Stomach smooth muscle (tissue), 2 donors: ENCODE data around the gene CNNM3.
A peak's percentile ranks its signal among the peaks of the same experiment; 100 is the strongest.

ENCODE experiments used
- H3K27ac ChIP-seq: one replicate; pipeline ENCODE4 v1.7.0; 2013; ENCODE audit warnings: mild to moderate bottlenecking, low read length, inconsistent platforms
- H3K27me3 ChIP-seq, 2 donors: one replicate each; pipeline ENCODE4 v1.7.0; 2013; ENCODE audit warnings: low read length in 2 of 2; ENCODE audit not compliant: insufficient read depth in 2 of 2, control insufficient read depth in 1 of 2
- H3K36me3 ChIP-seq, 2 donors: one replicate each; pipeline ENCODE4 v1.7.0; 2013; ENCODE audit warnings: low read length in 2 of 2; ENCODE audit not compliant: control insufficient read depth in 2 of 2, insufficient read depth in 2 of 2
- H3K4me1 ChIP-seq: one replicate; pipeline ENCODE4 v1.7.0; 2013; ENCODE audit warnings: low read length; ENCODE audit not compliant: control insufficient read depth, insufficient read depth
- H3K4me3 ChIP-seq, 2 donors: one replicate each; pipeline ENCODE4 v1.7.0; 2013; ENCODE audit warnings: low read length in 2 of 2
- H3K9ac ChIP-seq, 2 donors: one replicate each; pipeline ENCODE4 v1.7.0; 2013; ENCODE audit warnings: low read length in 2 of 2, mild to moderate bottlenecking in 1 of 2
- H3K9me3 ChIP-seq, 2 donors: one replicate each; pipeline ENCODE4 v1.7.0; 2013; ENCODE audit warnings: low read length in 2 of 2; ENCODE audit not compliant: control insufficient read depth in 2 of 2
- donor health status: healthy.
- donor health status: Pancreatic carcinoma.

Gene CNNM3

GRCh38 chr2:96819876-96820511 is 3.9 kb downstream of the CNNM3 start:
- Histone ChIP-seq H3K9me3 (no peaks in the 10 kb centered on the region), H3K4me3 (peak overlapping the region in 1 of 2 donors; percentile 8), H3K27me3 (no peaks in the 10 kb centered on the region), H3K27ac (no peak overlapping the region), H3K4me1 (peaks cover 58% of the 10 kb centered on the region), H3K9ac (no peak overlapping the region), H3K36me3 (peaks cover 0 to 2% of the 10 kb centered on the region in 2 donors)

- peaks cover 3 to 9% of the 10 kb centered on the region in 2 donors for H3K36me3 ChIP-seq
- no peak overlapping the region for H3K9ac ChIP-seq
- no peaks in the 10 kb centered on the region for H3K27me3 ChIP-seq
- H3K27ac ChIP-seq: no peak overlapping the region
- H3K9me3 ChIP-seq: no peaks in the 10 kb centered on the region
- H3K4me1 ChIP-seq: peaks cover 58% of the 10 kb centered on the region
- no peak overlapping the region for H3K4me3 ChIP-seq
Observed at GRCh38 chr2:96821113-96821675, 5.1 kb downstream of the CNNM3 start.

- H3K27me3 ChIP-seq: no peaks in the 10 kb centered on the region
- H3K9me3 ChIP-seq: no peaks in the 10 kb centered on the region
- no peak overlapping the region for H3K4me3 ChIP-seq
- H3K36me3 ChIP-seq: peaks cover 14 to 22% of the 10 kb centered on the region in 2 donors
- H3K9ac ChIP-seq: no peak overlapping the region
- peaks cover 48% of the 10 kb centered on the region for H3K4me1 ChIP-seq
- H3K27ac ChIP-seq: no peak overlapping the region
Observed at GRCh38 chr2:96822786-96823185, 6.7 kb downstream of the CNNM3 start.

- no peaks in the 10 kb centered on the region for H3K9me3 ChIP-seq
- H3K27ac ChIP-seq: no peak overlapping the region
- no peaks in the 10 kb centered on the region for H3K27me3 ChIP-seq
- H3K9ac ChIP-seq: no peak overlapping the region
- no peak overlapping the region for H3K4me3 ChIP-seq
- peaks cover 18 to 26% of the 10 kb centered on the region in 2 donors for H3K36me3 ChIP-seq
- H3K4me1 ChIP-seq: peaks cover 44% of the 10 kb centered on the region
Observed at GRCh38 chr2:96823198-96823597, 7.1 kb downstream of the CNNM3 start.

GRCh38 chr2:96824079-96824870 is 8.2 kb downstream of the CNNM3 start:
- H3K4me1 ChIP-seq: peaks cover 33% of the 10 kb centered on the region
- no peak overlapping the region for H3K4me3 ChIP-seq
- H3K27ac ChIP-seq: no peak overlapping the region
- H3K9me3 ChIP-seq: no peaks in the 10 kb centered on the region
- H3K9ac ChIP-seq: no peak overlapping the region
- H3K27me3 ChIP-seq: no peaks in the 10 kb centered on the region
- peaks cover 26 to 34% of the 10 kb centered on the region in 2 donors for H3K36me3 ChIP-seq

GRCh38 chr2:96825057-96825456 is 9.0 kb downstream of the CNNM3 start:
- Histone ChIP-seq H3K36me3 (peaks cover 33 to 40% of the 10 kb centered on the region in 2 donors), H3K4me3 (no peak overlapping the region), H3K9me3 (no peaks in the 10 kb centered on the region), H3K9ac (no peak overlapping the region), H3K4me1 (peaks cover 26% of the 10 kb centered on the region), H3K27ac (no peak overlapping the region), H3K27me3 (no peaks in the 10 kb centered on the region)

- Histone ChIP-seq H3K4me3 (no peak overlapping the region), H3K27ac (no peak overlapping the region), H3K27me3 (no peaks in the 10 kb centered on the region), H3K9ac (no peak overlapping the region), H3K4me1 (peaks cover 17% of the 10 kb centered on the region), H3K36me3 (peaks cover 47 to 53% of the 10 kb centered on the region in 2 donors), H3K9me3 (no peaks in the 10 kb centered on the region)
Observed at GRCh38 chr2:96826546-96827278, 10.6 kb downstream of the CNNM3 start.

- no peak overlapping the region for H3K4me3 ChIP-seq
- no peaks in the 10 kb centered on the region for H3K9me3 ChIP-seq
- H3K9ac ChIP-seq: no peak overlapping the region
- H3K27me3 ChIP-seq: no peaks in the 10 kb centered on the region
- H3K4me1 ChIP-seq: peaks cover 13% of the 10 kb centered on the region
- H3K27ac ChIP-seq: no peak overlapping the region
- H3K36me3 ChIP-seq: peaks cover 53 to 64% of the 10 kb centered on the region in 2 donors
Observed at GRCh38 chr2:96828436-96828835, 12.4 kb downstream of the CNNM3 start.

- peaks cover 53 to 64% of the 10 kb centered on the region in 2 donors for H3K36me3 ChIP-seq
- H3K27ac ChIP-seq: no peak overlapping the region
Observed at GRCh38 chr2:96828874-96829273, 12.8 kb downstream of the CNNM3 start.

GRCh38 chr2:96830044-96830562 is 14.0 kb downstream of the CNNM3 start:
- no peaks in the 10 kb centered on the region for H3K27me3 ChIP-seq
- H3K9ac ChIP-seq: no peak overlapping the region
- no peak overlapping the region for H3K4me3 ChIP-seq
- H3K36me3 ChIP-seq: peaks cover 53 to 69% of the 10 kb centered on the region in 2 donors
- no peaks in the 10 kb centered on the region for H3K9me3 ChIP-seq
- peaks cover 3% of the 10 kb centered on the region for H3K4me1 ChIP-seq
- no peak overlapping the region for H3K27ac ChIP-seq

More at GRCh38 chr2:96828874-96829273, 12.8 kb downstream of the CNNM3 start:
- Histone ChIP-seq H3K9me3 (no peaks in the 10 kb centered on the region), H3K4me3 (no peak overlapping the region), H3K27me3 (no peaks in the 10 kb centered on the region), H3K4me1 (peaks cover 10% of the 10 kb centered on the region), H3K9ac (no peak overlapping the region)
